HepG2 (cell line): ENCODE results near the gene ZNF184. TPM values are rescaled to one million over a fixed set of nuclear protein-coding genes. Genes with fewer than 3 reads are reported as not detected.
A peak's percentile ranks its signal among the peaks of the same experiment; 100 is the strongest.

Experiments
- CBX5 ChIP-seq: sonication (generic); formaldehyde crosslinking; IDR thresholded peaks from 2 replicates; pipeline ENCODE4 v1.4.0; 2020; ENCODE audit warnings: missing genetic modification reagents, borderline replicate concordance
- CEBPG ChIP-seq: IDR thresholded peaks from 2 replicates; pipeline ENCODE4 v1.6.1; 2016
- E2F1 ChIP-seq: sonication (generic); formaldehyde crosslinking; IDR thresholded peaks from 2 replicates; pipeline ENCODE4 v1.5.0; 2020; ENCODE audit warnings: missing genetic modification reagents
- FOXJ3 ChIP-seq: sonication (generic); formaldehyde crosslinking; IDR thresholded peaks from 2 replicates; pipeline ENCODE4 v1.4.0; 2020; ENCODE audit warnings: missing genetic modification reagents, mild to moderate bottlenecking, borderline replicate concordance
- IRF9 ChIP-seq: sonication (generic); formaldehyde crosslinking; IDR thresholded peaks from 2 replicates; pipeline ENCODE4 v1.8.0; 2022; ENCODE audit warnings: missing genetic modification reagents, mild to moderate bottlenecking, borderline replicate concordance
- JUND ChIP-seq: sonication (generic); formaldehyde crosslinking; IDR thresholded peaks from 2 replicates; pipeline ENCODE4 v1.8.0; 2022; ENCODE audit warnings: mild to moderate bottlenecking, missing genetic modification reagents
- RFXANK ChIP-seq: IDR thresholded peaks from 2 replicates; pipeline ENCODE4 v1.6.1; 2016
- TIGD3 ChIP-seq: sonication (generic); formaldehyde crosslinking; IDR thresholded peaks from 2 replicates; pipeline ENCODE4 v1.5.1; 2020; ENCODE audit warnings: mild to moderate bottlenecking, missing genetic modification reagents, borderline replicate concordance
- ZFP37 ChIP-seq: sonication (generic); formaldehyde crosslinking; IDR thresholded peaks from 2 replicates; pipeline ENCODE4 v1.4.0; 2020; ENCODE audit warnings: missing genetic modification reagents, borderline replicate concordance
- ZMYM4 ChIP-seq: sonication (generic); formaldehyde crosslinking; IDR thresholded peaks from 2 replicates; pipeline ENCODE4 v1.8.1; 2023; ENCODE audit warnings: mild to moderate bottlenecking, missing genetic modification reagents
- ZNF350 ChIP-seq: sonication (generic); formaldehyde crosslinking; IDR thresholded peaks from 2 replicates; pipeline ENCODE4 v1.4.0; 2020; ENCODE audit warnings: mild to moderate bottlenecking, low read depth, missing genetic modification reagents, borderline replicate concordance
- ZNF660 ChIP-seq: sonication (generic); formaldehyde crosslinking; IDR thresholded peaks from 2 replicates; pipeline ENCODE4 v1.5.1; 2020; ENCODE audit warnings: mild to moderate bottlenecking, low read depth, missing genetic modification reagents, borderline replicate concordance
- ZNF720 ChIP-seq: sonication (generic); formaldehyde crosslinking; IDR thresholded peaks from 2 replicates; pipeline ENCODE4 v1.4.0; 2020; ENCODE audit warnings: missing genetic modification reagents
- ZNF747 ChIP-seq: sonication (generic); formaldehyde crosslinking; IDR thresholded peaks from 2 replicates; pipeline ENCODE4 v1.8.1; 2023; ENCODE audit warnings: missing genetic modification reagents, mild to moderate bottlenecking, borderline replicate concordance
- ZNF790 ChIP-seq: sonication (generic); formaldehyde crosslinking; IDR thresholded peaks from 2 replicates; pipeline ENCODE4 v1.8.0; 2022; ENCODE audit warnings: missing genetic modification reagents, mild to moderate bottlenecking, borderline replicate concordance
- polyA plus RNA-seq, 8 experiments: library from polyadenylated mRNA; depleted of rRNA in 3 of 8; stranded (reverse) in 7 of 8; unstranded in 1 of 8; fragments of >200 nt; fragmentation: Illumina TruSeq in 4 of 8; extraction: Trizol in 4 of 8; gene quantifications; 2 replicates each; pipeline versions ENCODE4 v1.2.1 to v1.2.3, GENCODE V29; 2011 to 2016; ENCODE audit warnings: low read depth in 4 of 8, missing spikeins in 1 of 8, mixed read lengths in 1 of 8; ENCODE audit not compliant: insufficient read depth in 1 of 8
- total RNA-seq, 5 experiments: library from RNA; depleted of rRNA; stranded (reverse); fragments of >200 nt; fragmentation: Illumina TruSeq; extraction: Trizol; gene quantifications; 2 replicates each; pipeline ENCODE4 v1.2.3, GENCODE V29; 2016; ENCODE audit warnings: low read depth in 1 of 5
- TF ChIP-seq, protein P1 (sequence below): sonication (generic); formaldehyde crosslinking; IDR thresholded peaks from 2 replicates; pipeline ENCODE4 v1.5.0; 2020; ENCODE audit warnings: mild to moderate bottlenecking, missing genetic modification reagents
- TF ChIP-seq, protein P2 (sequence below): sonication (generic); formaldehyde crosslinking; IDR thresholded peaks from 2 replicates; pipeline ENCODE4 v1.4.0; 2020; ENCODE audit warnings: missing genetic modification reagents, borderline replicate concordance

Gene ZNF184
- total and polyA plus RNA-seq, 2 of the 13 experiments (the other 11 are each of a cell fraction or from before 2014, with no cell fraction given), result 2.1 to 10.1 TPM

GRCh38 chr6:27472617-27473400 is at the start of gene ZNF184 (continued):
- TF ChIP-seq JUND (CRISPR knock-in tag) (0 out of 2 replicates have a peak, but pooled peaks have one; percentile 60), CBX5 (peak; percentile 49; the same call in 1 of the 2 replicates), CEBPG (CRISPR knock-in tag) (peak; percentile 24; the same call in 1 of the 2 replicates), FOXJ3 (peak; percentile 52; the same call in 1 of the 2 replicates), ZNF790 (peak; percentile 91; the same call in 1 of the 2 replicates), ZNF660 (CRISPR knock-in tag) (no peak), ZNF720 (no peak), ZNF747 (peak; percentile 93), ZFP37 (CRISPR knock-in tag) (peak; percentile 87; the same call in 1 of the 2 replicates), ZNF350 (CRISPR knock-in tag) (peak; percentile 93; the same call in 1 of the 2 replicates), TIGD3 (0 out of 2 replicates have a peak, but pooled peaks have one; percentile 19), RFXANK (CRISPR knock-in tag) (peak; percentile 45; the same call in 1 of the 2 replicates), ZMYM4 (CRISPR knock-in tag) (peak; percentile 97), E2F1 (peak; percentile 98), IRF9 (CRISPR knock-in tag) (peak; percentile 79)
- TF ChIP-seq, protein P1, sequence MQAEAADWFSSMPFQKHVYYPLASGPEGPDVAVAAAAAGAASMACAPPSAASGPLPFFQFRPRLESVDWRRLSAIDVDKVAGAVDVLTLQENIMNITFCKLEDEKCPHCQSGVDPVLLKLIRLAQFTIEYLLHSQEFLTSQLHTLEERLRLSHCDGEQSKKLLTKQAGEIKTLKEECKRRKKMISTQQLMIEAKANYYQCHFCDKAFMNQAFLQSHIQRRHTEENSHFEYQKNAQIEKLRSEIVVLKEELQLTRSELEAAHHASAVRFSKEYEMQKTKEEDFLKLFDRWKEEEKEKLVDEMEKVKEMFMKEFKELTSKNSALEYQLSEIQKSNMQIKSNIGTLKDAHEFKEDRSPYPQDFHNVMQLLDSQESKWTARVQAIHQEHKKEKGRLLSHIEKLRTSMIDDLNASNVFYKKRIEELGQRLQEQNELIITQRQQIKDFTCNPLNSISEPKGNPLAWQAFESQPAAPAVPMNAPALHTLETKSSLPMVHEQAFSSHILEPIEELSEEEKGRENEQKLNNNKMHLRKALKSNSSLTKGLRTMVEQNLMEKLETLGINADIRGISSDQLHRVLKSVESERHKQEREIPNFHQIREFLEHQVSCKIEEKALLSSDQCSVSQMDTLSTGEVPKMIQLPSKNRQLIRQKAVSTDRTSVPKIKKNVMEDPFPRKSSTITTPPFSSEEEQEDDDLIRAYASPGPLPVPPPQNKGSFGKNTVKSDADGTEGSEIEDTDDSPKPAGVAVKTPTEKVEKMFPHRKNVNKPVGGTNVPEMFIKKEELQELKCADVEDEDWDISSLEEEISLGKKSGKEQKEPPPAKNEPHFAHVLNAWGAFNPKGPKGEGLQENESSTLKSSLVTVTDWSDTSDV (CRISPR knock-in tag), result peak; percentile 47; the same call in 1 of the 2 replicates
- TF ChIP-seq, protein P2, sequence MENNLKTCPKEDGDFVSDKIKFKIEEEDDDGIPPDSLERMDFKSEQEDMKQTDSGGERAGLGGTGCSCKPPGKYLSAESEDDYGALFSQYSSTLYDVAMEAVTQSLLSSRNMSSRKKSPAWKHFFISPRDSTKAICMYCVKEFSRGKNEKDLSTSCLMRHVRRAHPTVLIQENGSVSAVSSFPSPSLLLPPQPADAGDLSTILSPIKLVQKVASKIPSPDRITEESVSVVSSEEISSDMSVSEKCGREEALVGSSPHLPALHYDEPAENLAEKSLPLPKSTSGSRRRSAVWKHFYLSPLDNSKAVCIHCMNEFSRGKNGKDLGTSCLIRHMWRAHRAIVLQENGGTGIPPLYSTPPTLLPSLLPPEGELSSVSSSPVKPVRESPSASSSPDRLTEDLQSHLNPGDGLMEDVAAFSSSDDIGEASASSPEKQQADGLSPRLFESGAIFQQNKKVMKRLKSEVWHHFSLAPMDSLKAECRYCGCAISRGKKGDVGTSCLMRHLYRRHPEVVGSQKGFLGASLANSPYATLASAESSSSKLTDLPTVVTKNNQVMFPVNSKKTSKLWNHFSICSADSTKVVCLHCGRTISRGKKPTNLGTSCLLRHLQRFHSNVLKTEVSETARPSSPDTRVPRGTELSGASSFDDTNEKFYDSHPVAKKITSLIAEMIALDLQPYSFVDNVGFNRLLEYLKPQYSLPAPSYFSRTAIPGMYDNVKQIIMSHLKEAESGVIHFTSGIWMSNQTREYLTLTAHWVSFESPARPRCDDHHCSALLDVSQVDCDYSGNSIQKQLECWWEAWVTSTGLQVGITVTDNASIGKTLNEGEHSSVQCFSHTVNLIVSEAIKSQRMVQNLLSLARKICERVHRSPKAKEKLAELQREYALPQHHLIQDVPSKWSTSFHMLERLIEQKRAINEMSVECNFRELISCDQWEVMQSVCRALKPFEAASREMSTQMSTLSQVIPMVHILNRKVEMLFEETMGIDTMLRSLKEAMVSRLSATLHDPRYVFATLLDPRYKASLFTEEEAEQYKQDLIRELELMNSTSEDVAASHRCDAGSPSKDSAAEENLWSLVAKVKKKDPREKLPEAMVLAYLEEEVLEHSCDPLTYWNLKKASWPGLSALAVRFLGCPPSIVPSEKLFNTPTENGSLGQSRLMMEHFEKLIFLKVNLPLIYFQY, result no peak; the same call in 1 of the 2 replicates
